Measurements from ENCODE around the gene LLGL2.

The LLGL2 gene

GRCh38 chr17:75565618-75566017, 40.1 kb downstream of the LLGL2 start:
- DNase-seq (ENCODE audit: low read depth) = no peak
- TF ChIP-seq MAX (IDR thresholded peaks at IDR 0.05; ENCODE audit: low read depth, low read length) (no peak), MYC (IDR thresholded peaks at IDR 0.05; ENCODE audit: low read depth, low read length) (no peak), POLR2A (IDR thresholded peaks at IDR 0.05; ENCODE audit: extremely low read depth, insufficient read length) (no peak), CTCF (IDR thresholded peaks at IDR 0.05; ENCODE audit: low read depth, low read length) (no peak)
- no peak overlapping the region for H3K4me3 ChIP-seq (ENCODE audit: low read depth, low read length)

- TF ChIP-seq POLR2A (IDR thresholded peaks at IDR 0.05; ENCODE audit: extremely low read depth, insufficient read length) = no peak
- TF ChIP-seq MYC (IDR thresholded peaks at IDR 0.05; ENCODE audit: low read depth, low read length) = no peak
- H3K4me3 ChIP-seq (ENCODE audit: low read depth, low read length) = no peak overlapping the region
- DNase-seq (ENCODE audit: low read depth) = no peak
Measured at GRCh38 chr17:75566416-75566815, 40.9 kb downstream of the LLGL2 start.

GRCh38 chr17:75566834-75567233, 41.3 kb downstream of the LLGL2 start:
- DNase-seq (ENCODE audit: low read depth) = no peak
- H3K4me3 ChIP-seq (ENCODE audit: low read depth, low read length) = no peak overlapping the region
- TF ChIP-seq MAX (IDR thresholded peaks at IDR 0.05; ENCODE audit: low read depth, low read length) (no peak), POLR2A (IDR thresholded peaks at IDR 0.05; ENCODE audit: extremely low read depth, insufficient read length) (no peak), CTCF (IDR thresholded peaks at IDR 0.05; ENCODE audit: low read depth, low read length) (no peak), MYC (IDR thresholded peaks at IDR 0.05; ENCODE audit: low read depth, low read length) (no peak)

- no peak for TF ChIP-seq MAX (IDR thresholded peaks at IDR 0.05; ENCODE audit: low read depth, low read length)
- TF ChIP-seq MYC (IDR thresholded peaks at IDR 0.05; ENCODE audit: low read depth, low read length) = no peak
- no peak for TF ChIP-seq POLR2A (IDR thresholded peaks at IDR 0.05; ENCODE audit: extremely low read depth, insufficient read length)
- TF ChIP-seq CTCF (IDR thresholded peaks at IDR 0.05; ENCODE audit: low read depth, low read length) = no peak
- no peak for DNase-seq (ENCODE audit: low read depth)
- H3K4me3 ChIP-seq (ENCODE audit: low read depth, low read length) = no peak overlapping the region
Measured at GRCh38 chr17:75568412-75569255, 43.1 kb downstream of the LLGL2 start.

- TF ChIP-seq POLR2A (IDR thresholded peaks at IDR 0.05; ENCODE audit: extremely low read depth, insufficient read length) (no peak), MAX (IDR thresholded peaks at IDR 0.05; ENCODE audit: low read depth, low read length) (no peak), CTCF (IDR thresholded peaks at IDR 0.05; ENCODE audit: low read depth, low read length) (no peak), MYC (IDR thresholded peaks at IDR 0.05; ENCODE audit: low read depth, low read length) (no peak)
- H3K4me3 ChIP-seq (ENCODE audit: low read depth, low read length) = no peak overlapping the region
- DNase-seq (ENCODE audit: low read depth) = no peak
Measured at GRCh38 chr17:75570034-75570676, 44.7 kb downstream of the LLGL2 start.

- no peak overlapping the region for H3K4me3 ChIP-seq (ENCODE audit: low read depth, low read length)
- TF ChIP-seq POLR2A (IDR thresholded peaks at IDR 0.05; ENCODE audit: extremely low read depth, insufficient read length) = no peak
- no peak for TF ChIP-seq MYC (IDR thresholded peaks at IDR 0.05; ENCODE audit: low read depth, low read length)
- TF ChIP-seq MAX (IDR thresholded peaks at IDR 0.05; ENCODE audit: low read depth, low read length) = no peak
- TF ChIP-seq CTCF (IDR thresholded peaks at IDR 0.05; ENCODE audit: low read depth, low read length) = no peak
- DNase-seq (ENCODE audit: low read depth) = no peak
Measured at GRCh38 chr17:75570772-75571171, 45.3 kb downstream of the LLGL2 start.

Data from NB4 (cell line).